Astrocyte (in vitro differentiated cells and primary cell): Measurements from ENCODE around the gene SHC4. TPM values are rescaled to one million over a fixed set of nuclear protein-coding genes. Genes with fewer than 3 reads are reported as not detected.
"Not testable (repeated sequence)": the region's sequence is repeated elsewhere in the genome, so short reads cannot be mapped to it uniquely, and the experiment has no call there.

Experiments
- DNase-seq: peaks from one replicate; pipeline ENCODE4 v3.0.0-alpha.2; 2010; ENCODE audit warnings: low read depth
- FAIRE-seq: peaks from 2 replicates; lab custom pipeline; 2011; peaks lifted over from hg19 to GRCh38; lab: Jason Lieb, UNC
- H2AFZ ChIP-seq: 2 replicates; pipeline ENCODE4 v1.6.0; 2012; ENCODE audit warnings: low read depth, low read length, inconsistent platforms
- H3K27ac ChIP-seq: 2 replicates; pipeline ENCODE4 v1.5.1; 2011; ENCODE audit warnings: low read depth, low read length, inconsistent platforms
- H3K27me3 ChIP-seq: 2 replicates; pipeline ENCODE4 v1.6.0; 2011; ENCODE audit warnings: low read length, inconsistent platforms; ENCODE audit not compliant: insufficient read depth
- H3K36me3 ChIP-seq: 2 replicates; pipeline ENCODE4 v1.5.1; 2011; ENCODE audit warnings: low read length, inconsistent platforms; ENCODE audit not compliant: insufficient read depth
- H3K4me1 ChIP-seq: 2 replicates; pipeline ENCODE4 v1.5.1; 2011; ENCODE audit warnings: low read length, inconsistent platforms; ENCODE audit not compliant: insufficient read depth
- H3K4me2 ChIP-seq: 2 replicates; pipeline ENCODE4 v1.6.0; 2012; ENCODE audit warnings: low read length, inconsistent platforms
- H3K4me3 ChIP-seq: 2 replicates; pipeline ENCODE4 v1.5.1; 2011; ENCODE audit warnings: low read depth, mild to moderate bottlenecking, low read length, inconsistent platforms; ENCODE audit not compliant: insufficient read depth
- H3K79me2 ChIP-seq: 2 replicates; pipeline ENCODE4 v1.6.0; 2012; ENCODE audit warnings: mild to moderate bottlenecking, low read length, inconsistent platforms; ENCODE audit not compliant: insufficient read depth
- H3K9ac ChIP-seq: 2 replicates; pipeline ENCODE4 v1.6.0; 2012; ENCODE audit warnings: mild to moderate bottlenecking, low read length, inconsistent platforms
- H3K9me3 ChIP-seq: 2 replicates; pipeline ENCODE4 v1.5.1; 2012; ENCODE audit warnings: low read depth, mild to moderate bottlenecking, low read length, inconsistent platforms; ENCODE audit not compliant: insufficient read depth
- H4K20me1 ChIP-seq: 2 replicates; pipeline ENCODE4 v1.6.0; 2012; ENCODE audit warnings: low read length, inconsistent platforms; ENCODE audit not compliant: insufficient read depth
- H3K27ac Mint-ChIP-seq: one replicate; pipeline ENCODE4 v1.8.0; 2021; ENCODE audit warnings: mild to moderate bottlenecking, mixed read lengths; ENCODE audit not compliant: unreplicated experiment
- H3K27me3 Mint-ChIP-seq: one replicate; pipeline ENCODE4 v1.8.0; 2021; ENCODE audit warnings: low read depth, mixed read lengths; ENCODE audit not compliant: unreplicated experiment
- H3K36me3 Mint-ChIP-seq: one replicate; pipeline ENCODE4 v1.8.0; 2021; ENCODE audit warnings: low read depth, mixed read lengths; ENCODE audit not compliant: unreplicated experiment
- H3K4me1 Mint-ChIP-seq: one replicate; pipeline ENCODE4 v1.8.0; 2021; ENCODE audit warnings: low read depth, mixed read lengths; ENCODE audit not compliant: unreplicated experiment
- H3K4me3 Mint-ChIP-seq: one replicate; pipeline ENCODE4 v1.8.0; 2021; ENCODE audit warnings: mild to moderate bottlenecking, moderate library complexity, mixed read lengths; ENCODE audit not compliant: unreplicated experiment
- H3K9me3 Mint-ChIP-seq: one replicate; pipeline ENCODE4 v1.8.0; 2021; ENCODE audit warnings: mild to moderate bottlenecking, mixed read lengths; ENCODE audit not compliant: unreplicated experiment
- EZH2 ChIP-seq: IDR thresholded peaks from 2 replicates; pipeline ENCODE4 v1.6.1; 2012; ENCODE audit warnings: mild to moderate bottlenecking, low read length, inconsistent platforms; ENCODE audit not compliant: insufficient read depth
- total RNA-seq: library from RNA; stranded (reverse); gene quantifications from 2 replicates; pipeline ENCODE4 v1.2.1, GENCODE V29; 2021
- TF ChIP-seq, protein P1 (sequence below): IDR thresholded peaks from 2 replicates; pipeline ENCODE4 v1.5.1; 2011; ENCODE audit warnings: low read depth, mild to moderate bottlenecking, inconsistent platforms, low read length, moderate library complexity; ENCODE audit not compliant: insufficient read depth

The SHC4 gene
- total RNA-seq, 1 donor from 2014 or later, result 2.7 TPM

DNA sequence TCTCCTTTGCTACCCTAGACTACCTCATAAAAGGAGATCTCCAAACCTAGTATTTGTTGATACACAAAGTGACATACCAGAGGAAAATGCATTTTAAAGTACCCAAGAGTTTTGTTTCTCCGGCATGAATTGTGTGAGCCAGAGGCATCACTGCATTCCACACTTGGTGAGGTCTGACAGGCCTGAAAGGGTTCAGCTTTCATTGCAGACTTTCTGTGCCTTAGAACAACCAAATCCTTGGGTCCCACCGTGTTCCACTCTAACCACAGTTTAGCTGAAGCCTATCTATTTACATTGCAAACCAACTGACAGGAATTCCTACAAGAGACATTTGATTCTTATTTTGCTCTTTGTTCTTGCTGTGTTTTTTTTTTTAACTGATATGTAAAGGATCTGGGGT lies 106.8 kb downstream of the SHC4 start:
- H3K36me3 ChIP-seq, result no peaks in the 10 kb centered on the region
- FAIRE-seq, result no peak
- H3K4me1 ChIP-seq, result peaks cover 17% of the 10 kb centered on the region
- peaks cover 4% of the 10 kb centered on the region for H3K36me3 Mint-ChIP-seq
- no peaks in the 10 kb centered on the region for H3K27me3 ChIP-seq
- H3K27ac ChIP-seq, result no peak overlapping the region
- H3K9ac ChIP-seq, result no peak overlapping the region
- H3K27ac Mint-ChIP-seq, result peak overlapping the region; percentile 73
- no peak overlapping the region for H3K4me2 ChIP-seq
- no peak for TF ChIP-seq EZH2
- TF ChIP-seq, protein P1, sequence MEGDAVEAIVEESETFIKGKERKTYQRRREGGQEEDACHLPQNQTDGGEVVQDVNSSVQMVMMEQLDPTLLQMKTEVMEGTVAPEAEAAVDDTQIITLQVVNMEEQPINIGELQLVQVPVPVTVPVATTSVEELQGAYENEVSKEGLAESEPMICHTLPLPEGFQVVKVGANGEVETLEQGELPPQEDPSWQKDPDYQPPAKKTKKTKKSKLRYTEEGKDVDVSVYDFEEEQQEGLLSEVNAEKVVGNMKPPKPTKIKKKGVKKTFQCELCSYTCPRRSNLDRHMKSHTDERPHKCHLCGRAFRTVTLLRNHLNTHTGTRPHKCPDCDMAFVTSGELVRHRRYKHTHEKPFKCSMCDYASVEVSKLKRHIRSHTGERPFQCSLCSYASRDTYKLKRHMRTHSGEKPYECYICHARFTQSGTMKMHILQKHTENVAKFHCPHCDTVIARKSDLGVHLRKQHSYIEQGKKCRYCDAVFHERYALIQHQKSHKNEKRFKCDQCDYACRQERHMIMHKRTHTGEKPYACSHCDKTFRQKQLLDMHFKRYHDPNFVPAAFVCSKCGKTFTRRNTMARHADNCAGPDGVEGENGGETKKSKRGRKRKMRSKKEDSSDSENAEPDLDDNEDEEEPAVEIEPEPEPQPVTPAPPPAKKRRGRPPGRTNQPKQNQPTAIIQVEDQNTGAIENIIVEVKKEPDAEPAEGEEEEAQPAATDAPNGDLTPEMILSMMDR, result no peak
- no peak overlapping the region for H3K4me3 ChIP-seq
- H3K4me3 Mint-ChIP-seq, result peak overlapping the region; percentile 3
- peak; percentile 36 for DNase-seq
- no peaks in the 10 kb centered on the region for H3K9me3 Mint-ChIP-seq
- H2AFZ ChIP-seq, result no peak overlapping the region
- no peaks in the 10 kb centered on the region for H4K20me1 ChIP-seq
- H3K9me3 ChIP-seq, result no peaks in the 10 kb centered on the region
- H3K79me2 ChIP-seq, result no peaks in the 10 kb centered on the region
- H3K27me3 Mint-ChIP-seq, result no peaks in the 10 kb centered on the region
- peaks cover 29% of the 10 kb centered on the region for H3K4me1 Mint-ChIP-seq

DNA sequence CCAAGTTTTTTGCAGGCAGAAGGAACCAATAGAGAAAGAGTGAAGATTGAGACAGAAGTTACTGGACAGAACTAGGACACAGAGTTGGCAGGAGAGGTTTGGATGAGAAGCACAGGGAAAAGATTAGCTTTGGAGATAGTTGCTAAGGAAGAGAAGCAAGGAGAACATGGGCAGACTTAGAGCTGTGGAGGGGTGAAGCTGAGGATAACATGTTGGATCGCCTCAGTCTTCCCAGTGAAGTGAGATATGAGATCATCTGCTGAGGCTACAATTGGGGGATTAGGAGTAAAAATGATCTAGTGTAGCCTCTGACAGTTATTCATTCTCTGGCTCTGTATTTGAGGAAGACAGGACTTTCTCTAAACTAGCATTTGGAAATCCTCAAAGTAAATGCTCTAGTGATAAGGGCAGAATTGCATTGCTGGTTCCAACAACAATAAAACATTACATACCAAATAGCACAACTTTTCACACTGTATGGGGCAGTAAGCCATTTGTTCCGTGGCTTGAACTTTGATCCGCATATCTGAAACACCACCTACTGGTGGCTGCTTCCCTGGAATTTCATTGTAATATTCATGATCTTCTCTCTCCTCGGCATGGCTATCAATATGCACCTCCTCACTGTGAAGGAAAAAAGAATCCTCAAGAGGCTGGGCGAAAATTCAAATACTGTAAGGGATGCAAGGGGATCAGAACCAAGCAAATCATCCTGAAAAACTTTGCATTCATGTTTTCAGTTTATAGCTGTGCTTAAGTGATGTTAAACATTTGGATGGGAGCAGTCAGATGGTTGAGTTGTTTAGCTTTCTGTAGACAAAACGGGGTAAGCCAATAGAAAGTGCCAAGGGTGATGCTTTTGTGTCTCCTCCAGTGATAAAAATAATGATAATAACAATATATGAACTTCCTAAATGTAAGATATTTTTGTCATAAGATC lies 107.9 kb downstream of the SHC4 start:
- no peak for TF ChIP-seq EZH2
- TF ChIP-seq, protein P1, result peak; percentile 54
- Histone ChIP-seq H2AFZ (peak overlapping the region; percentile 13), H3K27ac (no peak overlapping the region), H3K36me3 (no peaks in the 10 kb centered on the region), H3K79me2 (no peaks in the 10 kb centered on the region), H3K4me1 (peaks cover 17% of the 10 kb centered on the region), H3K9ac (no peak overlapping the region), H3K4me3 (no peak overlapping the region), H3K9me3 (no peaks in the 10 kb centered on the region), H3K4me2 (peak overlapping the region; percentile 14), H4K20me1 (no peaks in the 10 kb centered on the region), H3K27me3 (no peaks in the 10 kb centered on the region)
- DNase-seq (peak; percentile 80), FAIRE-seq (peak; percentile 93)
- Mint-ChIP-seq H3K27ac (no peak overlapping the region), H3K27me3 (no peaks in the 10 kb centered on the region), H3K36me3 (peaks cover 4% of the 10 kb centered on the region), H3K4me1 (peaks cover 29% of the 10 kb centered on the region), H3K9me3 (no peaks in the 10 kb centered on the region), H3K4me3 (no peak overlapping the region)

DNA sequence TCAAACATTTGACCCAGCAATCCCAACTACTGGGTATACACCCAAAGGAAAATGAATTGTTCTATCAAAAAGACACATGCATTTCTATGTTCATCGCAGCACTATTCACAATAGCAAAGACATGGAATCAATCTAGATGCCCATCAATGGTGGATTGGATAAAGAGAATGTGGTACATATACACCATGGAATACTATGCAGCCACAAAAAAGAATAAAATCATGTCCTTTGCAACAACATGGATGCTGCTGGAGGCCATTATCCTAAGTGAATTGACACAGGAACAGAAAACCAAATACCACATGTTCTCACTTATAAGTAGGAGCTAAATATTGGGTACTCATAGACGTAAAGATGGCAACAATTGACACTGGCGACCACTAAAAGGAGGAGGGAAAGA lies 109.3 kb downstream of the SHC4 start:
- not testable (repeated sequence) for H4K20me1 ChIP-seq, H3K9me3 ChIP-seq, H3K27me3 Mint-ChIP-seq, H3K36me3 ChIP-seq, H3K79me2 ChIP-seq, H2AFZ ChIP-seq, H3K9me3 Mint-ChIP-seq, H3K4me3 Mint-ChIP-seq, H3K4me3 ChIP-seq, H3K4me2 ChIP-seq, H3K9ac ChIP-seq, H3K27ac Mint-ChIP-seq, FAIRE-seq, H3K27ac ChIP-seq, DNase-seq, H3K27me3 ChIP-seq, H3K36me3 Mint-ChIP-seq
- peaks cover 29% of the 10 kb centered on the region for H3K4me1 Mint-ChIP-seq
- peaks cover 17% of the 10 kb centered on the region for H3K4me1 ChIP-seq
